ENCODE measurements around the gene NCAPH2.
A peak's percentile ranks its signal among the peaks of the same experiment; 100 is the strongest.

NCAPH2 gene

DNA sequence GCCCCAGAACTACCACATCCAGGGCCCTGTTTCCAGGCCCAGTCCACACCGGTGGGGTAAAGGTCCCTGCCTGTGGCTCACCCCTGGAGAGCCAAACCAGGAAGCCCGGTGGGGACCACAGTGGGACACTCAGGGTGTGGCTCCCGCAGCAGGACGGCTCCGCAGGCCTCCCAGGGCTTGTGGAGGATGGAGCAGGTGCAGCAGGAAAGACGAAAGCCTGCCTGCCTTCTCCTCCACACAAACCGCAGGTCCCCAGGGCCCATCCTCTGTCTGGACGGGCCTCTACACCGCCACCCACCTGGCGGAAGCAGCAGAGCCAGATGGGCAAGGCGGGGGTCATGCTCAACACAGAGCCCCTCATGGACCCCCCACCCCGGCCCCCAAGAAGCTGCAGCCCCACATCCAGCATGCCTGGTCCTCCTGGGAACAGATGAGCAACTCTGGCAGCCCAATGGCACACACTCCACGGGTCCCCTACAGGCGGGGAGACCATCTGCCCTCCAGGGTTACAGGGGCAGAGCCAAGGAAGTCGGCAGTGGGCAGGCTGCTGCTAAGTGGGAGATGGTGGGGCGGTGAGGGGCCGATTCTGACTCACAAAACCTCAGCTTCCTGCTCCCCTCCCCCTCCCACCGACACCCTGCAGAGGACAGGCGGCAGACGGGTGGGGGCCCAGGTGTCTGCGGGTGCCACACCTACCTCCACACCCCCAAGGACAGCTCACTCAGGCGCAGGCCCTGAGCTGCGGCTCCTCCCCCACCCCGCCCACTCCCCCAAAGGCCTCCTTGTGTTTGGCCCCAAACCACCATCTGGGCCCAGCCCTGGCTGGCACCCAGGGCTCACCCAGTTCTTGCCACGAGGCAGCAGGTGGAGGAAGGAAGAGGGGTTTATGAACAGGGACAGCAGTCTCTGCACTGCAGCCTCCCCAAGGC, 38.4 kb upstream of the NCAPH2 start:
- POLR2A ChIA-PET (ENCODE audit: low non-redundant PET): no interaction called here
- peak; percentile 72 for DNase-seq (ENCODE audit: low spot score)
- peak overlapping the region; percentile 87 for H3K27ac ChIP-seq
- TF ChIP-seq, protein P1, sequence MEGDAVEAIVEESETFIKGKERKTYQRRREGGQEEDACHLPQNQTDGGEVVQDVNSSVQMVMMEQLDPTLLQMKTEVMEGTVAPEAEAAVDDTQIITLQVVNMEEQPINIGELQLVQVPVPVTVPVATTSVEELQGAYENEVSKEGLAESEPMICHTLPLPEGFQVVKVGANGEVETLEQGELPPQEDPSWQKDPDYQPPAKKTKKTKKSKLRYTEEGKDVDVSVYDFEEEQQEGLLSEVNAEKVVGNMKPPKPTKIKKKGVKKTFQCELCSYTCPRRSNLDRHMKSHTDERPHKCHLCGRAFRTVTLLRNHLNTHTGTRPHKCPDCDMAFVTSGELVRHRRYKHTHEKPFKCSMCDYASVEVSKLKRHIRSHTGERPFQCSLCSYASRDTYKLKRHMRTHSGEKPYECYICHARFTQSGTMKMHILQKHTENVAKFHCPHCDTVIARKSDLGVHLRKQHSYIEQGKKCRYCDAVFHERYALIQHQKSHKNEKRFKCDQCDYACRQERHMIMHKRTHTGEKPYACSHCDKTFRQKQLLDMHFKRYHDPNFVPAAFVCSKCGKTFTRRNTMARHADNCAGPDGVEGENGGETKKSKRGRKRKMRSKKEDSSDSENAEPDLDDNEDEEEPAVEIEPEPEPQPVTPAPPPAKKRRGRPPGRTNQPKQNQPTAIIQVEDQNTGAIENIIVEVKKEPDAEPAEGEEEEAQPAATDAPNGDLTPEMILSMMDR (conservative IDR thresholded peaks at IDR 0.05; ENCODE audit: low read depth): no peak
- CTCF ChIA-PET: interaction anchor here (0.8 kb wide), 1 partner anchor 69 kb away, joined by 3 read pairs; no protein-coding TSS in a partner anchor

DNA sequence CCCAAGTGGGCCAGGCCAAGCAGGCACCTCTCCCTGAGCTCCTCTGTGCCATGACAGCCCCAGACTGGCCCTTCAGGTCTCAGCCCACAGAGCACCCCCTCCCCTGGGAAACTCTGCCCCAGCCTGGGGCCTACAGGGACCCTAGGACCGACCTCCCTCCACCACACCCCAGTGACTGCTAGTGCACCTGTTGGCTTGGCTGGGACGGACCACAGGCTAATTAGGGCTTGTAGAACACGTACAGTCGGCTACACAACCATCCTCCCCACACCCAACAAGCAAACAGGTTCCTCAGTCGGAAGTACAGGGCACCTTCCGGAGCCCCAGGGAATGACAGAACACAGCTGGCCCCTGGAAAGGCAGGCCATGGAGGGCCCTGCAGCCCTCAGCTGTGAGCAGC, 37.5 kb upstream of the NCAPH2 start:
- CTCF ChIA-PET: interaction anchor here (0.8 to 0.9 kb wide), 2 partner anchors 13 to 70 kb away, joined by 3 read pairs; no protein-coding TSS in a partner anchor

DNA sequence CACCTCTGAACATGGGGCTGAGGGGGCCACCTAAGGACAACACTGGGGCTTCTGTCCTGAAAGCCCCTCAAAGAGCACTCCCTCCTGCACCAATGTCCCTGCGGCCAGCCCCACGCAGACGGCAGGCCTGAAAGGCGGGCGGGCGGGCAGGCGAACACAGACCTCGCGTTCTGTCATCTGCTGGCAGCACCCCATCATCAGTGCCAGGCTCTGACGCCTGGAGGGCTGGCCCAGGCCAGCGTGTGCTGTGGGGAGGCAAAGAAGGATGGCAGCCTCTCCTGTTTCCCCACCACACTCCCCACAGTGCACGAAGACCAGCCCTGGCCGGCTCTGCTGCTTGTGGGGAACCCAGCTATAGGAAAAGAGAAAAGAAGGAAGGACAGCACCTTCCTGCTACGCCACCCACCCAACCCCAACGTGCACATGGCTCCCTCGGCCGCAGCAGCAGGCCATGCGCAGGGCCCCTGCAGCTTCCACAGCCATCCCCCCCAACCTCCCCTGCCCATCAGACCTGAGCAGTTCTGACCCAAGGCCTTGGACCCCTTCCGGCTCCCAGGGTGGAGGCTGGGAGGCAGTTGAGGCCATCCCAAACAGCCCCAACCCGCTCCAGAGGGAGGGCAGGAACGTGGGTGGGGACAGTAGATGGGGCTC, 36.7 kb upstream of the NCAPH2 start:
- ChIA-PET POLR2A (ENCODE audit: low non-redundant PET) (interaction anchor here (0.6 kb wide), 1 partner anchor 10 kb away, joined by 4 read pairs; the partner anchor contains the start of gene ADM2), CTCF (interaction anchor here (0.9 kb wide), 1 partner anchor 13 kb away, joined by 3 read pairs; no protein-coding TSS in a partner anchor)
- H3K27ac ChIP-seq: peak overlapping the region; percentile 87
- DNase-seq (ENCODE audit: low spot score): no peak
- TF ChIP-seq, protein P1 (conservative IDR thresholded peaks at IDR 0.05; ENCODE audit: low read depth): no peak

More for the DNA sequence above, 37.5 kb upstream of the NCAPH2 start:
- peak overlapping the region; percentile 87 for H3K27ac ChIP-seq
- TF ChIP-seq, protein P1 (conservative IDR thresholded peaks at IDR 0.05; ENCODE audit: low read depth): no peak
- POLR2A ChIA-PET (ENCODE audit: low non-redundant PET): no interaction called here
- no peak for DNase-seq (ENCODE audit: low spot score)

DNA sequence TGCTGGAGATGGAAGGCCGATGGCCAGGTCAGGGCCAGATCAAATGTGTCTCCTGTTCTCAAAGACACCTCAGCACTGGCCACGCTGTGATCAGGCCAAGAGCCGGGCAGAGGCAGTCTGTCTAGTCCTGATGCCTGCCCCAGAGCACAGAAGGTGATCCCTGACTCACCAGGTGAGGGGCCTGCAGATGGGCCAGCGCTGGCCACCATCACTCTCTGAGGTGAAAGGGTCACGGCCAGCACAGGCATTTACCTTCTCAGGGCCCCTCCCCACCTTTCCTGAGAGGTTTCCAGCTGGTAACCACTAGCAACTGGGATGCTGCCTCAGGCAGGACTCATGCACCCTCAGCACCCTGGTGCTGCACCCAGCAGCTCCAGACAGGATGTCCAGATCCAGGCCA, 36.1 kb upstream of the NCAPH2 start:
- ChIA-PET CTCF (no interaction called here), POLR2A (ENCODE audit: low non-redundant PET) (interaction anchor here (0.6 kb wide), 1 partner anchor 10 kb away, joined by 4 read pairs; the partner anchor contains the start of gene ADM2)
- DNase-seq (ENCODE audit: low spot score): no peak
- peak overlapping the region; percentile 87 for H3K27ac ChIP-seq
- TF ChIP-seq, protein P1 (conservative IDR thresholded peaks at IDR 0.05; ENCODE audit: low read depth): no peak

DNA sequence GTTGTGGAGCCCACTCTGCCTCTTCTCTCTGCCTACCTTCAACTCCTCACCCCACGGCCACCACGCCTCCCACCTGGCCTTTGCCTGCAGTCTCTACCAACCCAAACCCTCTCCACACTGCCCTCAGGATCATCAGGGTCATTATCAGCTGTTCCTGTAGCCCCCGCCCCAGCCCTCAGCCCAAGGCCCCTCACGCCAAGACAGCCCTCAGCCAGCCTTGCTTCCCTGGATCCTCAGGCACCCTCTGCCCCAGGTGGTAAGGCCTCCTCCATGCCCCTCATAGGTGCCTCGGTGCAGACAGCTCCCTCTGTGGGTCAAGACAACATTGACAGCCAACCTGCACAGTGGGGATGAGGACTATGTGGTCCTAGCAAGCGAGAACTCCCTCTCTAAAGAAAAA, 34.9 kb upstream of the NCAPH2 start:
- ChIA-PET POLR2A (ENCODE audit: low non-redundant PET) (no interaction called here), CTCF (no interaction called here)
- DNase-seq (ENCODE audit: low spot score): no peak
- TF ChIP-seq, protein P1 (conservative IDR thresholded peaks at IDR 0.05; ENCODE audit: low read depth): no peak
- H3K27ac ChIP-seq: peak overlapping the region; percentile 87

Measured in RWPE1 (cell line).